ENCODE measurements around the gene FARP2.

FARP2 gene

DNA sequence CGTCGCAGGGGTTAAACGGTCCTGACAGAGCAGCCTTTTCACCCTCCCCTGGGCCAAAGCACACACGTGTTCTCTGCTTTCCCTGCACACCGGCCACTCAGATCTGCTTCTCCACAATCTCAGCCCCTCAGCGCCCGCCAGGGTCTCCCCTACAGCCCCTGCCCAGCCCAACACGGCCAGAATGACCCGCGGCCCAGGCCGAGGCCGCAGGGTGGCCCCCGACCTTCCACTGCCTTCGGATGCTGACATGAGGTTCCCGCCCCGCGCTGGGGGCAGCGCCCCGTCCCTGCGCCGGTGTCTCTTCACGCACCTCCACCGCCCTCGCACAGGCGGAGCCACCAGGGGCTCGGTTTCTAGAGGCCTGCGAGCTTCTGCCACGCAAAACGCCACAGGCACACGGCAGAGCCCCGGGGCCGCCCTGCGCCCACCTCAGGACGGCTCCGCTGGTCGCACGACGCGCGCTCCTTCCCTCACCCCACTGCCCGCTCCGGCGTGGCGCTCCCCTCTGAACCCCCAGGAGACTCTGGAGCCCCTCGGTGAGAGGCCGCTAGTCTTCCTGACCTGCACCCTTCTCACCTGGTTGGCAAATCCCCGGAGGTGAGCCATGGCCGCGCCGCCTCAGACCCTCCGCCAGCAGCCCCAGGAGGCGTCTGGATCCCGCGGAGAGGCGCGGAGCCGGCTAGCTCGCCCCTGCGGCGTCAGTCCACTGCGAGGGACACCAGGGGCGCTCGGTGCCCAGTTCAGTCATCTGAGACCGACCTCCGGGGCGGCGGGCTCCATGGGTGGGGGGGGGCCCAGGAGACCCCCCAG, 151.6 kb downstream of the FARP2 start:
- ATAC-seq, result peak; percentile 67
- TF ChIP-seq ZNF565 (CRISPR knock-in tag; conservative IDR thresholded peaks at IDR 0.05; ENCODE audit: low read depth), result no peak
- no peak for TF ChIP-seq ARNTL (CRISPR knock-in tag; IDR thresholded peaks at IDR 0.05; ENCODE audit: borderline replicate concordance, low read depth)
- no peak for TF ChIP-seq ZNF70 (CRISPR knock-in tag; IDR thresholded peaks at IDR 0.05)
- no peak for TF ChIP-seq GLIS3 (CRISPR knock-in tag; IDR thresholded peaks at IDR 0.05)
- TF ChIP-seq ISL1 (CRISPR knock-in tag; IDR thresholded peaks at IDR 0.05), result no peak
- no peak for TF ChIP-seq PPARA (CRISPR knock-in tag; IDR thresholded peaks at IDR 0.05; ENCODE audit: borderline replicate concordance)
- TF ChIP-seq TOX (CRISPR knock-in tag; IDR thresholded peaks at IDR 0.05; ENCODE audit: borderline replicate concordance), result no peak
- TF ChIP-seq CSDC2 (CRISPR knock-in tag; IDR thresholded peaks at IDR 0.05), result no peak
- no peak for TF ChIP-seq SNAI2 (CRISPR knock-in tag; IDR thresholded peaks at IDR 0.05)

- TF ChIP-seq ISL1 (CRISPR knock-in tag; IDR thresholded peaks at IDR 0.05) (no peak), ZC3H10 (CRISPR knock-in tag; IDR thresholded peaks at IDR 0.05) (no peak), CREB5 (CRISPR knock-in tag; IDR thresholded peaks at IDR 0.05; ENCODE audit: low read depth) (no peak), SNAI2 (CRISPR knock-in tag; IDR thresholded peaks at IDR 0.05) (no peak), ZNF8 (CRISPR knock-in tag; IDR thresholded peaks at IDR 0.05) (peak; percentile 24; the same call in 1 of the 2 replicates), TCF4 (CRISPR knock-in tag; IDR thresholded peaks at IDR 0.05; ENCODE audit: borderline replicate concordance) (no peak), ZFP3 (CRISPR knock-in tag; IDR thresholded peaks at IDR 0.05) (peak; percentile 63; the same call in 1 of the 2 replicates), TOX (CRISPR knock-in tag; IDR thresholded peaks at IDR 0.05; ENCODE audit: borderline replicate concordance) (no peak), PPARA (CRISPR knock-in tag; IDR thresholded peaks at IDR 0.05; ENCODE audit: borderline replicate concordance) (no peak), RARB (CRISPR knock-in tag; IDR thresholded peaks at IDR 0.05) (no peak), ARNTL (CRISPR knock-in tag; IDR thresholded peaks at IDR 0.05; ENCODE audit: borderline replicate concordance, low read depth) (no peak), ZNF70 (CRISPR knock-in tag; IDR thresholded peaks at IDR 0.05) (no peak), ZNF565 (CRISPR knock-in tag; conservative IDR thresholded peaks at IDR 0.05; ENCODE audit: low read depth) (peak; percentile 38; the same call in 1 of the 2 replicates), OSR1 (CRISPR knock-in tag; IDR thresholded peaks at IDR 0.05) (no peak), GLIS3 (CRISPR knock-in tag; IDR thresholded peaks at IDR 0.05) (no peak), ZFP30 (CRISPR knock-in tag; IDR thresholded peaks at IDR 0.05) (0 out of 2 replicates have a peak, but pooled peaks have one; percentile 28), CSDC2 (CRISPR knock-in tag; IDR thresholded peaks at IDR 0.05) (peak; percentile 86), BACH2 (CRISPR knock-in tag; IDR thresholded peaks at IDR 0.05; ENCODE audit: borderline replicate concordance) (no peak), ESRRG (CRISPR knock-in tag; IDR thresholded peaks at IDR 0.05) (peak; percentile 27; the same call in 1 of the 2 replicates)
- TF ChIP-seq, protein P1, sequence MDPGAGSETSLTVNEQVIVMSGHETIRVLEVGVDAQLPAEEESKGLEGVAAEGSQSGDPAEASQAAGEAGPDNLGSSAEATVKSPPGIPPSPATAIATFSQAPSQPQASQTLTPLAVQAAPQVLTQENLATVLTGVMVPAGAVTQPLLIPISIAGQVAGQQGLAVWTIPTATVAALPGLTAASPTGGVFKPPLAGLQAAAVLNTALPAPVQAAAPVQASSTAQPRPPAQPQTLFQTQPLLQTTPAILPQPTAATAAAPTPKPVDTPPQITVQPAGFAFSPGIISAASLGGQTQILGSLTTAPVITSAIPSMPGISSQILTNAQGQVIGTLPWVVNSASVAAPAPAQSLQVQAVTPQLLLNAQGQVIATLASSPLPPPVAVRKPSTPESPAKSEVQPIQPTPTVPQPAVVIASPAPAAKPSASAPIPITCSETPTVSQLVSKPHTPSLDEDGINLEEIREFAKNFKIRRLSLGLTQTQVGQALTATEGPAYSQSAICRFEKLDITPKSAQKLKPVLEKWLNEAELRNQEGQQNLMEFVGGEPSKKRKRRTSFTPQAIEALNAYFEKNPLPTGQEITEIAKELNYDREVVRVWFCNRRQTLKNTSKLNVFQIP (CRISPR knock-in tag; IDR thresholded peaks at IDR 0.05; ENCODE audit: borderline replicate concordance, low read depth), result no peak
- TF ChIP-seq, protein P2, sequence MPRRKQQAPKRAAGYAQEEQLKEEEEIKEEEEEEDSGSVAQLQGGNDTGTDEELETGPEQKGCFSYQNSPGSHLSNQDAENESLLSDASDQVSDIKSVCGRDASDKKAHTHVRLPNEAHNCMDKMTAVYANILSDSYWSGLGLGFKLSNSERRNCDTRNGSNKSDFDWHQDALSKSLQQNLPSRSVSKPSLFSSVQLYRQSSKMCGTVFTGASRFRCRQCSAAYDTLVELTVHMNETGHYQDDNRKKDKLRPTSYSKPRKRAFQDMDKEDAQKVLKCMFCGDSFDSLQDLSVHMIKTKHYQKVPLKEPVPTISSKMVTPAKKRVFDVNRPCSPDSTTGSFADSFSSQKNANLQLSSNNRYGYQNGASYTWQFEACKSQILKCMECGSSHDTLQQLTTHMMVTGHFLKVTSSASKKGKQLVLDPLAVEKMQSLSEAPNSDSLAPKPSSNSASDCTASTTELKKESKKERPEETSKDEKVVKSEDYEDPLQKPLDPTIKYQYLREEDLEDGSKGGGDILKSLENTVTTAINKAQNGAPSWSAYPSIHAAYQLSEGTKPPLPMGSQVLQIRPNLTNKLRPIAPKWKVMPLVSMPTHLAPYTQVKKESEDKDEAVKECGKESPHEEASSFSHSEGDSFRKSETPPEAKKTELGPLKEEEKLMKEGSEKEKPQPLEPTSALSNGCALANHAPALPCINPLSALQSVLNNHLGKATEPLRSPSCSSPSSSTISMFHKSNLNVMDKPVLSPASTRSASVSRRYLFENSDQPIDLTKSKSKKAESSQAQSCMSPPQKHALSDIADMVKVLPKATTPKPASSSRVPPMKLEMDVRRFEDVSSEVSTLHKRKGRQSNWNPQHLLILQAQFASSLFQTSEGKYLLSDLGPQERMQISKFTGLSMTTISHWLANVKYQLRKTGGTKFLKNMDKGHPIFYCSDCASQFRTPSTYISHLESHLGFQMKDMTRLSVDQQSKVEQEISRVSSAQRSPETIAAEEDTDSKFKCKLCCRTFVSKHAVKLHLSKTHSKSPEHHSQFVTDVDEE (CRISPR knock-in tag; IDR thresholded peaks at IDR 0.05), result 0 out of 2 replicates have a peak, but pooled peaks have one; percentile 59
- TF ChIP-seq, protein P3, sequence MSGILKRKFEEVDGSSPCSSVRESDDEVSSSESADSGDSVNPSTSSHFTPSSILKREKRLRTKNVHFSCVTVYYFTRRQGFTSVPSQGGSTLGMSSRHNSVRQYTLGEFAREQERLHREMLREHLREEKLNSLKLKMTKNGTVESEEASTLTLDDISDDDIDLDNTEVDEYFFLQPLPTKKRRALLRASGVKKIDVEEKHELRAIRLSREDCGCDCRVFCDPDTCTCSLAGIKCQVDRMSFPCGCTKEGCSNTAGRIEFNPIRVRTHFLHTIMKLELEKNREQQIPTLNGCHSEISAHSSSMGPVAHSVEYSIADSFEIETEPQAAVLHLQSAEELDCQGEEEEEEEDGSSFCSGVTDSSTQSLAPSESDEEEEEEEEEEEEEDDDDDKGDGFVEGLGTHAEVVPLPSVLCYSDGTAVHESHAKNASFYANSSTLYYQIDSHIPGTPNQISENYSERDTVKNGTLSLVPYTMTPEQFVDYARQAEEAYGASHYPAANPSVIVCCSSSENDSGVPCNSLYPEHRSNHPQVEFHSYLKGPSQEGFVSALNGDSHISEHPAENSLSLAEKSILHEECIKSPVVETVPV (CRISPR knock-in tag; IDR thresholded peaks at IDR 0.05), result no peak
- TF ChIP-seq, protein P4, sequence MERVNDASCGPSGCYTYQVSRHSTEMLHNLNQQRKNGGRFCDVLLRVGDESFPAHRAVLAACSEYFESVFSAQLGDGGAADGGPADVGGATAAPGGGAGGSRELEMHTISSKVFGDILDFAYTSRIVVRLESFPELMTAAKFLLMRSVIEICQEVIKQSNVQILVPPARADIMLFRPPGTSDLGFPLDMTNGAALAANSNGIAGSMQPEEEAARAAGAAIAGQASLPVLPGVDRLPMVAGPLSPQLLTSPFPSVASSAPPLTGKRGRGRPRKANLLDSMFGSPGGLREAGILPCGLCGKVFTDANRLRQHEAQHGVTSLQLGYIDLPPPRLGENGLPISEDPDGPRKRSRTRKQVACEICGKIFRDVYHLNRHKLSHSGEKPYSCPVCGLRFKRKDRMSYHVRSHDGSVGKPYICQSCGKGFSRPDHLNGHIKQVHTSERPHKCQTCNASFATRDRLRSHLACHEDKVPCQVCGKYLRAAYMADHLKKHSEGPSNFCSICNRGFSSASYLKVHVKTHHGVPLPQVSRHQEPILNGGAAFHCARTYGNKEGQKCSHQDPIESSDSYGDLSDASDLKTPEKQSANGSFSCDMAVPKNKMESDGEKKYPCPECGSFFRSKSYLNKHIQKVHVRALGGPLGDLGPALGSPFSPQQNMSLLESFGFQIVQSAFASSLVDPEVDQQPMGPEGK (CRISPR knock-in tag; IDR thresholded peaks at IDR 0.05; ENCODE audit: borderline replicate concordance), result no peak
- ATAC-seq, result peak; percentile 94
These were observed 152.4 kb downstream of the FARP2 start, which contains the start of gene STK25 for GRCh38 chr2:241508240-241509154. Gene STK25 (minus strand): TSS chr2:241508584. CDS start chr2:241508035, 549 bp downstream.
